HepG2 (cell line): ENCODE results near the gene HDLBP. TPM values are rescaled to one million over a fixed set of nuclear protein-coding genes. Genes with fewer than 3 reads are reported as not detected.

Experiments used
- DPF2 ChIP-seq: sonication (generic); formaldehyde crosslinking; IDR thresholded peaks from 2 replicates; pipeline ENCODE4 v1.4.0; 2020; ENCODE audit warnings: mild to moderate bottlenecking, low read depth, missing genetic modification reagents, borderline replicate concordance
- EZH2 ChIP-seq: conservative IDR thresholded peaks from 2 replicates; pipeline ENCODE4 v1.6.1; 2012; ENCODE audit warnings: mild to moderate bottlenecking, low read depth, low read length, moderate library complexity
- FOSL2 ChIP-seq: sonication (generic); formaldehyde crosslinking; IDR thresholded peaks from 2 replicates; pipeline ENCODE4 v1.4.0; 2020; ENCODE audit warnings: missing genetic modification reagents
- FOXA3 ChIP-seq: IDR thresholded peaks from 2 replicates; pipeline ENCODE4 v1.6.1; 2016; ENCODE audit warnings: missing genetic modification reagents, missing compliant biosample characterization
- GZF1 ChIP-seq: sonication (generic); formaldehyde crosslinking; IDR thresholded peaks from 2 replicates; pipeline ENCODE4 v1.5.1; 2020; ENCODE audit warnings: mild to moderate bottlenecking, missing genetic modification reagents
- HOXA9 ChIP-seq: sonication (generic); formaldehyde crosslinking; IDR thresholded peaks from 2 replicates; pipeline ENCODE4 v1.8.1; 2022; ENCODE audit warnings: missing genetic modification reagents, mild to moderate bottlenecking, moderate library complexity, borderline replicate concordance
- KDM3A ChIP-seq: IDR thresholded peaks from 2 replicates; pipeline ENCODE4 v1.6.1; 2018; ENCODE audit warnings: low read depth, missing compliant biosample characterization
- MAFF ChIP-seq: IDR thresholded peaks from 2 replicates; pipeline ENCODE4 v1.6.1; 2011; ENCODE audit warnings: low read depth, low read length, improper control_type of control experiment
- MBD4 ChIP-seq: IDR thresholded peaks from 2 replicates; pipeline ENCODE4 v1.6.1; 2012; ENCODE audit warnings: low read length, inconsistent platforms, borderline replicate concordance
- MIXL1 ChIP-seq: IDR thresholded peaks from 2 replicates; pipeline ENCODE4 v1.6.1; 2016
- MLX ChIP-seq: IDR thresholded peaks from 2 replicates; pipeline ENCODE4 v1.6.1; 2016
- PREB ChIP-seq: sonication (generic); formaldehyde crosslinking; IDR thresholded peaks from 2 replicates; pipeline ENCODE4 v1.4.0; 2020; ENCODE audit warnings: missing genetic modification reagents
- REPIN1 ChIP-seq: sonication (generic); formaldehyde crosslinking; IDR thresholded peaks from 2 replicates; pipeline ENCODE4 v1.8.0; 2022; ENCODE audit warnings: missing genetic modification reagents, low read depth, mild to moderate bottlenecking, borderline replicate concordance
- SAP130 ChIP-seq: IDR thresholded peaks from 2 replicates; pipeline ENCODE4 v1.6.1; 2016; ENCODE audit warnings: low read depth
- SP4 ChIP-seq: sonication (generic); formaldehyde crosslinking; IDR thresholded peaks from 2 replicates; pipeline ENCODE4 v1.8.1; 2023; ENCODE audit warnings: mild to moderate bottlenecking, missing genetic modification reagents
- STAG1 ChIP-seq: sonication (generic); formaldehyde crosslinking; IDR thresholded peaks from 2 replicates; pipeline ENCODE4 v1.4.0; 2020; ENCODE audit warnings: missing genetic modification reagents
- TMF1 ChIP-seq: sonication (generic); formaldehyde crosslinking; IDR thresholded peaks from 2 replicates; pipeline ENCODE4 v1.8.1; 2022; ENCODE audit warnings: low read depth, missing genetic modification reagents
- ZBTB7A ChIP-seq: sonication (generic); formaldehyde crosslinking; IDR thresholded peaks from 2 replicates; pipeline ENCODE4 v1.8.0; 2022; ENCODE audit warnings: mild to moderate bottlenecking, missing genetic modification reagents
- ZFAT ChIP-seq: sonication (generic); formaldehyde crosslinking; conservative IDR thresholded peaks from 2 replicates; pipeline ENCODE4 v1.8.1; 2023; ENCODE audit warnings: missing genetic modification reagents, inconsistent platforms
- ZNF138 ChIP-seq: sonication (generic); formaldehyde crosslinking; IDR thresholded peaks from 2 replicates; pipeline ENCODE4 v1.5.0; 2020; ENCODE audit warnings: mild to moderate bottlenecking, low read depth, missing genetic modification reagents
- ZNF280B ChIP-seq: sonication (generic); formaldehyde crosslinking; IDR thresholded peaks from 2 replicates; pipeline ENCODE4 v1.5.0; 2020; ENCODE audit warnings: missing genetic modification reagents, mild to moderate bottlenecking, borderline replicate concordance
- ZNF33B ChIP-seq: sonication (generic); formaldehyde crosslinking; IDR thresholded peaks from 2 replicates; pipeline ENCODE4 v1.5.1; 2020; ENCODE audit warnings: mild to moderate bottlenecking, missing genetic modification reagents
- ZNF460 ChIP-seq: sonication (generic); formaldehyde crosslinking; IDR thresholded peaks from 2 replicates; pipeline ENCODE4 v1.5.1; 2020; ENCODE audit warnings: missing genetic modification reagents, mild to moderate bottlenecking, borderline replicate concordance
- ZNF562 ChIP-seq: sonication (generic); formaldehyde crosslinking; IDR thresholded peaks from 2 replicates; pipeline ENCODE4 v1.8.0; 2022; ENCODE audit warnings: missing genetic modification reagents, borderline replicate concordance
- ZNF597 ChIP-seq: sonication (generic); formaldehyde crosslinking; IDR thresholded peaks from 2 replicates; pipeline ENCODE4 v1.5.0; 2020; ENCODE audit warnings: missing genetic modification reagents
- ZNF607 ChIP-seq: sonication (generic); formaldehyde crosslinking; IDR thresholded peaks from 2 replicates; pipeline ENCODE4 v1.5.1; 2020; ENCODE audit warnings: missing genetic modification reagents, mild to moderate bottlenecking, borderline replicate concordance
- ZNF709 ChIP-seq: sonication (generic); formaldehyde crosslinking; IDR thresholded peaks from 2 replicates; pipeline ENCODE4 v1.5.0; 2020; ENCODE audit warnings: mild to moderate bottlenecking, missing genetic modification reagents
- ZNF790 ChIP-seq: sonication (generic); formaldehyde crosslinking; IDR thresholded peaks from 2 replicates; pipeline ENCODE4 v1.8.0; 2022; ENCODE audit warnings: missing genetic modification reagents, mild to moderate bottlenecking, borderline replicate concordance
- polyA plus RNA-seq, 8 experiments: library from polyadenylated mRNA; depleted of rRNA in 3 of 8; stranded (reverse) in 7 of 8; unstranded in 1 of 8; fragments of >200 nt; fragmentation: Illumina TruSeq in 4 of 8; extraction: Trizol in 4 of 8; gene quantifications; 2 replicates each; pipeline versions ENCODE4 v1.2.1 to v1.2.3, GENCODE V29; 2011 to 2016; ENCODE audit warnings: low read depth in 4 of 8, missing spikeins in 1 of 8, mixed read lengths in 1 of 8; ENCODE audit not compliant: insufficient read depth in 1 of 8
- total RNA-seq, 5 experiments: library from RNA; depleted of rRNA; stranded (reverse); fragments of >200 nt; fragmentation: Illumina TruSeq; extraction: Trizol; gene quantifications; 2 replicates each; pipeline ENCODE4 v1.2.3, GENCODE V29; 2016; ENCODE audit warnings: low read depth in 1 of 5

The HDLBP gene
- total and polyA plus RNA-seq, 2 of the 13 experiments (the other 11 are each of a cell fraction or from before 2014, with no cell fraction given): 464 to 707 TPM

DNA sequence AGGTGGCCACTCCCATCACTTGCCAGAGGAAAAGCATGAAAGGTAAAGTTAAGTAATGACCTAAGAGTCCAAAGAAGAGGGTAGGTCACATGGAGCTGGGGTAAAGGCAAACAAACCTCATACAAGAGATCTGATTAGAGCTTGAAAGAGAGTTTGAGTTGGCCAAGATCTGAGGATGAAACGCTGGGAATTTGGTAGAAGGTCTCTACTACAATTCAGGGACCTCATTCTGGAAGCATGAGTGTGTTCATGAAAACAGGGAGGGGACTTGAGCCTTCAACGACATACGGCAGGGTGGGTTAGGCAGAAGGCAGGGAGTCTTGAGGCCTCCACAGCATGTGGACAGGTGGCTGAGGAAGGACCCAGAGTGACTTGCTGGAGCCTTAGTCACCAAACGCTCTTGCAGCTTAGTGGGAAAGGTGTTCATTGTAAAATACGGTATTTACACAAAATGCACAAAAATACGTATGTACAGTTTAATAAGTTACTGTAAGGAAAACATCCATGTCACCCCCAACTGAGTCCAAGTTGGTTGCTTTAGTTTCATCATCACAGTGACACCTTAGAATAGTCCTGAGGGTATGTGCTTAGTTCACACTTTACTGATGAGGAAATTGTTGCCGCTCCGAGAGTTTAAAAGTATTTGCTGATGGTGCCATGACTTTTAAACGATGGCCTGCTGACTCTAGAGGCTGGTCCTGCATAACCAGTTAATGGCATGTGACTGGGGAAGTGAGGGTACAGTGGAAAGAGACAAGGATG lies 35.6 kb upstream of the HDLBP start (continued):
- TF ChIP-seq ZNF597 (CRISPR knock-in tag): no peak
- peak; percentile 74; the same call in 1 of the 2 replicates for TF ChIP-seq DPF2 (CRISPR knock-in tag)
- no peak for TF ChIP-seq ZNF280B (CRISPR knock-in tag)
- TF ChIP-seq MAFF: no peak
- TF ChIP-seq KDM3A (CRISPR knock-in tag): no peak
- TF ChIP-seq ZNF138 (CRISPR knock-in tag): no peak
- TF ChIP-seq ZNF33B (CRISPR knock-in tag): no peak
- TF ChIP-seq SP4 (CRISPR knock-in tag): no peak
- TF ChIP-seq ZNF460: no peak
- TF ChIP-seq TMF1 (CRISPR knock-in tag): no peak
- TF ChIP-seq ZNF607 (CRISPR knock-in tag): no peak
- TF ChIP-seq ZBTB7A (CRISPR knock-in tag): no peak
- no peak for TF ChIP-seq EZH2
- peak; percentile 92 for TF ChIP-seq SAP130 (CRISPR knock-in tag)
- TF ChIP-seq HOXA9 (CRISPR knock-in tag): no peak
- TF ChIP-seq ZNF790 (CRISPR knock-in tag): no peak
- 0 out of 2 replicates have a peak, but pooled peaks have one; percentile 24 for TF ChIP-seq MLX (CRISPR knock-in tag)
- no peak for TF ChIP-seq PREB (CRISPR knock-in tag)
- TF ChIP-seq FOSL2 (CRISPR knock-in tag): peak; percentile 20; the same call in 1 of the 2 replicates
- TF ChIP-seq FOXA3: peak; percentile 53; the same call in 1 of the 2 replicates
- 0 out of 2 replicates have a peak, but pooled peaks have one; percentile 24 for TF ChIP-seq REPIN1 (CRISPR knock-in tag)
- no peak for TF ChIP-seq ZFAT (CRISPR knock-in tag)
- no peak; the same call in 1 of the 2 replicates for TF ChIP-seq GZF1
- no peak for TF ChIP-seq STAG1 (CRISPR knock-in tag)
- TF ChIP-seq ZNF562 (CRISPR knock-in tag): no peak
- TF ChIP-seq MBD4: no peak
- no peak for TF ChIP-seq ZNF709 (CRISPR knock-in tag)
- peak; percentile 40; the same call in 1 of the 2 replicates for TF ChIP-seq MIXL1 (CRISPR knock-in tag)
